ENCODE data around the gene CBLN2. TPM values are rescaled to one million over a fixed set of nuclear protein-coding genes. Genes with fewer than 3 reads are reported as not detected.

The CBLN2 gene
- total RNA-seq, 4 donors from 2014 or later: 3.1 TPM; not detected in 3

DNA sequence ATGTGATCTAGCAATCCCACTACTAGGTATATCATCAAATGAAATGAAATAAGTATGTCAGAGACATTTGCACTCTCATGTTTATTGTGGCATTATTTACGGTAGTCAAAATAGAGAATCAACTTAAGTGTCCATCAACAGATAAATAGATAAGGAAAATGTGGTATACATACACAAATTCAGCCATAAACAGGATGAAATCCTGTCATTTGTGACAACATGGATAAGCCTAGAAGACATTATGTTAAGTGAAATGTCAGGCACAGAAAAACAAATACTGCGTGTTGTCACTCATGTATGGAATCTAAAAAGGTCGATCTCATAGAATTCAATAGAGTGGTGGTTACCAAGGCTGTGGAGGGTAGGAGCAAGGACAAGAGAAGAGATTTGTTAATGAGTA lies 22.1 kb upstream of the CBLN2 start:
- no peaks in the 10 kb centered on the region for H3K4me1 ChIP-seq
- no peak overlapping the region for H3K27ac ChIP-seq
- H3K9me3 ChIP-seq: peaks cover 0 to 6% (median 0%) of the 10 kb centered on the region in 4 donors
- 87 to 89% methylated on average over 3 of the region's 3 CpGs for WGBS, 2 donors
- H3K4me3 ChIP-seq: no peak overlapping the region
- no peaks in the 10 kb centered on the region for H3K36me3 ChIP-seq
- no peak for DNase-seq (ENCODE audit: low spot score in 2 of 2)
- H3K27me3 ChIP-seq: no peaks in the 10 kb centered on the region
- TF ChIP-seq, protein P1, sequence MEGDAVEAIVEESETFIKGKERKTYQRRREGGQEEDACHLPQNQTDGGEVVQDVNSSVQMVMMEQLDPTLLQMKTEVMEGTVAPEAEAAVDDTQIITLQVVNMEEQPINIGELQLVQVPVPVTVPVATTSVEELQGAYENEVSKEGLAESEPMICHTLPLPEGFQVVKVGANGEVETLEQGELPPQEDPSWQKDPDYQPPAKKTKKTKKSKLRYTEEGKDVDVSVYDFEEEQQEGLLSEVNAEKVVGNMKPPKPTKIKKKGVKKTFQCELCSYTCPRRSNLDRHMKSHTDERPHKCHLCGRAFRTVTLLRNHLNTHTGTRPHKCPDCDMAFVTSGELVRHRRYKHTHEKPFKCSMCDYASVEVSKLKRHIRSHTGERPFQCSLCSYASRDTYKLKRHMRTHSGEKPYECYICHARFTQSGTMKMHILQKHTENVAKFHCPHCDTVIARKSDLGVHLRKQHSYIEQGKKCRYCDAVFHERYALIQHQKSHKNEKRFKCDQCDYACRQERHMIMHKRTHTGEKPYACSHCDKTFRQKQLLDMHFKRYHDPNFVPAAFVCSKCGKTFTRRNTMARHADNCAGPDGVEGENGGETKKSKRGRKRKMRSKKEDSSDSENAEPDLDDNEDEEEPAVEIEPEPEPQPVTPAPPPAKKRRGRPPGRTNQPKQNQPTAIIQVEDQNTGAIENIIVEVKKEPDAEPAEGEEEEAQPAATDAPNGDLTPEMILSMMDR (IDR thresholded peaks at IDR 0.05): no peak
- no peak for TF ChIP-seq EP300 (IDR thresholded peaks at IDR 0.05)
- no peak for TF ChIP-seq POLR2A (IDR thresholded peaks at IDR 0.05)

DNA sequence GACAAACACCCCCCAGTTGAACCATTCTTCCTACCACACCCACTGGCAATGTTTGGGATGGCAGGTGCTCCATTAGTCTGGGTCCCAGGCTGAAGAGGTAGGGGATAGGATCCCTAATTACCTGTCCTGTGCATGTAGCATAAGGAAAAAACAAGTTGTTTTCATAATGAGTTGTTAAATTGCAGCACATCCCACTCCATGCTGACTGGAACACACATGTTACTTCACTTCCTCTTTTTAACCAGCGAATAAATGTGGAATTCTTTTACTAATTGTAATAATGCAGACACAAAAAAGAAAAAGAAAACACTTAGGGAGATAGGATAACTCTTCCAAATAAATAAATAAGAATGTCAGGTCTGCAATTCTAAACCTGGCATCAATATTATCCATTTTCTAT lies 11.8 kb upstream of the CBLN2 start:
- H3K4me1 ChIP-seq: no peaks in the 10 kb centered on the region
- H3K36me3 ChIP-seq: no peaks in the 10 kb centered on the region
- WGBS, 2 donors: 55 to 58% methylated on average over 1 of the region's 1 CpG
- no peaks in the 10 kb centered on the region for H3K27me3 ChIP-seq
- H3K9me3 ChIP-seq: no peaks in the 10 kb centered on the region
- no peak overlapping the region for H3K27ac ChIP-seq
- no peak for DNase-seq (ENCODE audit: low spot score in 2 of 2)
- no peak overlapping the region for H3K4me3 ChIP-seq
- no peak for TF ChIP-seq POLR2A (IDR thresholded peaks at IDR 0.05)
- TF ChIP-seq, protein P1 (IDR thresholded peaks at IDR 0.05): no peak

DNA sequence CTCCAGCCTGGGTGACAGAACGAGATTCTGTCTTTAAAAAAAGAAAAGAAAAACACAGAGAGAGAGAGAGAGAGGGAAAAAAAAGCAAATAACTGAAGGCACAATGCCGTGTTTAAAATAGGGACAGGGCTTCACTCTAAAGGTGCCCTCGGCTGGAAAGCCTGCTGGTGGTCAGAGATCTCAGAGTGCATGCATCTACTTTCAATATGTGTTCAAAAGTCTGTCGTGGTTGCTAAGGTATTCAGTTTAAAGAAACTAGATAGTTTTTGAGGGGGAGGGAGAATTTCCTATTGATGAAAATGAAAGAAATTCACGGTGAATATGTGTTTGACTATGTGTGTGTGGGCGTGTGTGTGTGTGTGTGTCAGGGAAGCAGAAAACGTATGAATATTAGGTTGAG lies 11.0 kb upstream of the CBLN2 start:
- TF ChIP-seq, protein P1 (IDR thresholded peaks at IDR 0.05): no peak
- no peak for TF ChIP-seq POLR2A (IDR thresholded peaks at IDR 0.05)
- TF ChIP-seq EP300 (IDR thresholded peaks at IDR 0.05): no peak
- Histone ChIP-seq H3K9me3 (no peaks in the 10 kb centered on the region), H3K4me1 (no peaks in the 10 kb centered on the region), H3K4me3 (no peak overlapping the region), H3K27me3 (no peaks in the 10 kb centered on the region), H3K36me3 (no peaks in the 10 kb centered on the region), H3K27ac (no peak overlapping the region)
- 50 to 51% methylated on average over 7 of the region's 7 CpGs for WGBS, 2 donors
- no peak for DNase-seq (ENCODE audit: low spot score in 2 of 2)

DNA sequence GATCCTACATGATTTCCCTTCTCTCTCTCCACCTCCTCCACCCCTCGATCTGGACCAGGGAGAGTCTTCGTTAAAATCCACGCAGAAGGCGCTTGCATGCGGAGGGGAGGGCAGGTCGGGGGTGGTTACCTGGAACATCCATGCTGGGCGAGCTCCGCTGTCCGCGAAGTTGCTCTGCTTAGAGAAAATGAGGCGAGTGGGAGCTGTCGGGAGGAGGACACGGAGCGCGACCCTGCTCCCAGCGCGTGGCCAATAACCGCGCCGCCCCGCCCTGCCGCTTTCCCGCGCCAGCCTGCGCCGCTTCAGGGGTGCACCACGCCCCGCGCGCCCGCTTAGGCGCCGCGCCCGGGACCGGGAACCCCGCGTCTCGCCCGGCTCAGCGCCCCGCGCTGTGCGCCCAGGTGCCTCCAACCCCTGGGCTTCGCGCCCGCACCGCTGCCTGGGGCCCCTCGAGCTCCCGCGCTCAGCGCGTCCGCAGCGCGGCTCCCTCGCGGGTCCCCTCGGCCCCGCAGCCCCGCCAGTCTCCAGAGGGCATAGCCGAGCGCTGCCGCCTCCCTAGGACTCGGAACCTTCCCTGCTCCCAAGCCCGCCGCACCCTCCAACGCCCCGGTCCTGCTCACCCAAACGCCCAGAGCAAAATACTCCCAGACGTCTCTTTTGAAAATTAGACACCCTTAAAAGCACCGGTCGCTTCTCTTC lies 636 bp downstream of the CBLN2 start:
- Histone ChIP-seq H3K36me3 (no peaks in the 10 kb centered on the region), H3K27ac (no peak overlapping the region), H3K4me1 (peaks cover 0 to 32% (median 0%) of the 10 kb centered on the region in 4 donors), H3K27me3 (peaks cover 0 to 50% of the 10 kb centered on the region in 2 donors), H3K9me3 (no peaks in the 10 kb centered on the region), H3K4me3 (peak overlapping the region in 2 of 4 donors; percentile 28 to 37)
- 0 to 1% methylated on average over 43 to 72 of the region's 73 CpGs for WGBS, 2 donors
- no peak for DNase-seq (ENCODE audit: low spot score in 2 of 2)
- TF ChIP-seq, protein P1 (IDR thresholded peaks at IDR 0.05): no peak
- TF ChIP-seq EP300 (IDR thresholded peaks at IDR 0.05) (no peak), POLR2A (IDR thresholded peaks at IDR 0.05) (no peak)

DNA sequence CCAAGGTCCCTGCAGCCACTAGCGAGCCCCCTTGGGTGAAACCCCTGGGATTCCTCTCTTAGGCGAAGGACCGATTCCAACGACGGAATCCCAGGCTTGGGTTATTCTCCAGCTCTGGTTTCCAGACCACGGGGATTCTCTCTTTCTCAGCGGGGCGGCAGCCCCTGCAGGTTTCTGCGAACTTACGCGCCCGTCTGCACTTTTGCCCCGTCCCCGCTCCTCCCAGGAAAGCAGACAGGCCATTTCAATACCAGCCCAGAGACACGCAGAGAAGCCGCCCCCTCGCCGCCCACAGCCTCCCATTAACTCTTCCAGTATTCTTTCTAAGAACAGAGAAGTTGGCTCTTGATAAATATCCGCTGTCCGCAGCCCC lies 1.2 kb downstream of the CBLN2 start:
- H3K27ac ChIP-seq: no peak overlapping the region
- no peak for DNase-seq (ENCODE audit: low spot score in 2 of 2)
- peaks cover 0 to 32% (median 0%) of the 10 kb centered on the region in 4 donors for H3K4me1 ChIP-seq
- H3K9me3 ChIP-seq: no peaks in the 10 kb centered on the region
- peak overlapping the region in 1 of 4 donors; percentile 37 for H3K4me3 ChIP-seq
- TF ChIP-seq, protein P1 (IDR thresholded peaks at IDR 0.05): no peak
- no peak for TF ChIP-seq POLR2A (IDR thresholded peaks at IDR 0.05)
- TF ChIP-seq EP300 (IDR thresholded peaks at IDR 0.05): no peak
- peaks cover 0 to 50% of the 10 kb centered on the region in 2 donors for H3K27me3 ChIP-seq
- 0 to 4% methylated on average over 19 to 20 of the region's 20 CpGs for WGBS, 2 donors
- no peaks in the 10 kb centered on the region for H3K36me3 ChIP-seq
